ENCODE data around the gene SLC35B4. TPM values are rescaled to one million over a fixed set of nuclear protein-coding genes. Genes with fewer than 3 reads are reported as not detected.

The SLC35B4 gene
- total RNA-seq, 1 donor from 2014 or later, result 23.2 TPM

DNA sequence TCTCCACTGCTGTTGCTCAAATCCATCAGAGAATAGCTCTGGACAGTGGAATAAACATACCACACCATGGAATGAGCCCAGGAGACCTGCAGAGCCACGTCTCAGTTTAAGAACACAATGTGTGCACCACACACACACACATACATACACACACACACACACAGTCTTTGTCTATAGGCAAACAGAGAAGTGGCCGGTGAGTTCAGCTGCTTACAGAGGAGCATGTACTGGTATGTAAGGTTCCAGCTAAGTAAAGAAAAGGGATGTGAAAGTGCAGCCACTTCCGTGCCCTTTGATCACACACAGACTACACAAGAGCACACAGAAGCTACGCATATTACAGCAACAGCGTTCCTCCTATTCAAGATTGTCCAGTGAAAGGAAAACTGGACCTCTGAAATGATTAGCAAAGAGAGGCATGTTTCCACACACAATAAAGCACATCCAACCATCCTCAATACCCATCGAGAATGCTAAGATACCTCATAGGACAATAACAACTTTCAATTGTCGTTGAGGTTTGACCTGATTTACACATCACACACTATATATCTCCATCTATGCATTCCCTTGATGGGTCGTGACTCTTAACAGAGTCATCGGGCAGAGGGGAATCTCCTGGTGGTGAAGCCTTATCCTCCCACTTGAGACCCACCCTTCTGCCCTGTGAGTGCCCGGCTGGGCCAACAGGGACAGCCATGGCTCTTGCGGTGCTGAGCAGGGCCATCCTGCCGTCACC lies 23.6 kb downstream of the SLC35B4 start:
- Histone ChIP-seq H3K36me3 (ENCODE audit: insufficient read depth, low read length) (peaks cover 22% of the 10 kb centered on the region), H3K4me3 (ENCODE audit: insufficient read depth, low read depth, low read length) (no peak overlapping the region), H2AFZ (ENCODE audit: low read depth, low read length) (no peak overlapping the region), H3K4me2 (ENCODE audit: low read length) (no peak overlapping the region), H3K4me1 (ENCODE audit: insufficient read depth, low read length) (no peaks in the 10 kb centered on the region), H3K79me2 (ENCODE audit: insufficient read depth, low read length) (no peaks in the 10 kb centered on the region), H3K9ac (ENCODE audit: low read length) (no peak overlapping the region), H3K27me3 (ENCODE audit: insufficient read depth, low read length) (no peaks in the 10 kb centered on the region), H3K9me3 (ENCODE audit: insufficient read depth, low read depth, low read length) (no peaks in the 10 kb centered on the region), H3K27ac (ENCODE audit: low read depth, low read length) (no peak overlapping the region), H4K20me1 (ENCODE audit: insufficient read depth, low read length) (no peaks in the 10 kb centered on the region)
- no peak overlapping the region for H3K4me3 Mint-ChIP-seq (ENCODE audit: unreplicated experiment)
- H3K36me3 Mint-ChIP-seq (ENCODE audit: low read depth, unreplicated experiment), result peaks cover 19% of the 10 kb centered on the region
- no peaks in the 10 kb centered on the region for H3K9me3 Mint-ChIP-seq (ENCODE audit: unreplicated experiment)
- H3K27me3 Mint-ChIP-seq (ENCODE audit: low read depth, unreplicated experiment), result no peaks in the 10 kb centered on the region
- no peak for TF ChIP-seq EZH2 (IDR thresholded peaks at IDR 0.05; ENCODE audit: insufficient read depth, low read length)
- TF ChIP-seq, protein P1, sequence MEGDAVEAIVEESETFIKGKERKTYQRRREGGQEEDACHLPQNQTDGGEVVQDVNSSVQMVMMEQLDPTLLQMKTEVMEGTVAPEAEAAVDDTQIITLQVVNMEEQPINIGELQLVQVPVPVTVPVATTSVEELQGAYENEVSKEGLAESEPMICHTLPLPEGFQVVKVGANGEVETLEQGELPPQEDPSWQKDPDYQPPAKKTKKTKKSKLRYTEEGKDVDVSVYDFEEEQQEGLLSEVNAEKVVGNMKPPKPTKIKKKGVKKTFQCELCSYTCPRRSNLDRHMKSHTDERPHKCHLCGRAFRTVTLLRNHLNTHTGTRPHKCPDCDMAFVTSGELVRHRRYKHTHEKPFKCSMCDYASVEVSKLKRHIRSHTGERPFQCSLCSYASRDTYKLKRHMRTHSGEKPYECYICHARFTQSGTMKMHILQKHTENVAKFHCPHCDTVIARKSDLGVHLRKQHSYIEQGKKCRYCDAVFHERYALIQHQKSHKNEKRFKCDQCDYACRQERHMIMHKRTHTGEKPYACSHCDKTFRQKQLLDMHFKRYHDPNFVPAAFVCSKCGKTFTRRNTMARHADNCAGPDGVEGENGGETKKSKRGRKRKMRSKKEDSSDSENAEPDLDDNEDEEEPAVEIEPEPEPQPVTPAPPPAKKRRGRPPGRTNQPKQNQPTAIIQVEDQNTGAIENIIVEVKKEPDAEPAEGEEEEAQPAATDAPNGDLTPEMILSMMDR (IDR thresholded peaks at IDR 0.05; ENCODE audit: insufficient read depth, low read depth, low read length), result no peak
- H3K27ac Mint-ChIP-seq (ENCODE audit: unreplicated experiment), result no peak overlapping the region
- peaks cover 4% of the 10 kb centered on the region for H3K4me1 Mint-ChIP-seq (ENCODE audit: low read depth, unreplicated experiment)
- no peak for FAIRE-seq
- DNase-seq (ENCODE audit: low read depth), result no peak

DNA sequence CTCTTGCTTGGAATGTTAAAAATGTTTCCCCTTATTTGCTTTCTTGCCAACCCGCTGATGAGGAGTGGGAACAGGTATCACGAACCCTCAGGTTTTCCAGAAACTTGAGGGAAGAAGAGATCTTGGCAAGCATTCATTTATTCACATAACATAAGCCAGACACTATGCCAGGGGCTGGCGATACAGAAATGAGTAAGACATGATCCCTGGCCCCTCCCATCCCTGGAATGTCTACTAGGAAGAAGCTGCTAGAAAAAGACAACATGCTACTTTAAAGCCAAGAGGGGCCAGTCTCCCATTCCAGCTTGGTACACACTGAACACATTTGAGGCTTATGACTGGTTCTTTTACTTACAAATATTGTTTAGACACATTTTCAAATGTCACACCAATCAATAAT lies 26.4 kb downstream of the SLC35B4 start:
- Histone ChIP-seq H3K79me2 (ENCODE audit: insufficient read depth, low read length) (no peaks in the 10 kb centered on the region), H3K36me3 (ENCODE audit: insufficient read depth, low read length) (peaks cover 12% of the 10 kb centered on the region), H3K4me3 (ENCODE audit: insufficient read depth, low read depth, low read length) (no peak overlapping the region), H3K27ac (ENCODE audit: low read depth, low read length) (no peak overlapping the region), H3K27me3 (ENCODE audit: insufficient read depth, low read length) (peaks cover 3% of the 10 kb centered on the region), H4K20me1 (ENCODE audit: insufficient read depth, low read length) (no peaks in the 10 kb centered on the region), H3K4me2 (ENCODE audit: low read length) (no peak overlapping the region), H3K4me1 (ENCODE audit: insufficient read depth, low read length) (no peaks in the 10 kb centered on the region), H3K9me3 (ENCODE audit: insufficient read depth, low read depth, low read length) (no peaks in the 10 kb centered on the region), H2AFZ (ENCODE audit: low read depth, low read length) (no peak overlapping the region), H3K9ac (ENCODE audit: low read length) (no peak overlapping the region)
- H3K4me1 Mint-ChIP-seq (ENCODE audit: low read depth, unreplicated experiment), result peaks cover 4% of the 10 kb centered on the region
- no peaks in the 10 kb centered on the region for H3K27me3 Mint-ChIP-seq (ENCODE audit: low read depth, unreplicated experiment)
- TF ChIP-seq, protein P1 (IDR thresholded peaks at IDR 0.05; ENCODE audit: insufficient read depth, low read depth, low read length), result no peak
- TF ChIP-seq EZH2 (IDR thresholded peaks at IDR 0.05; ENCODE audit: insufficient read depth, low read length), result no peak
- DNase-seq (ENCODE audit: low read depth) (peak; percentile 13), FAIRE-seq (no peak)
- peaks cover 13% of the 10 kb centered on the region for H3K36me3 Mint-ChIP-seq (ENCODE audit: low read depth, unreplicated experiment)
- no peak overlapping the region for H3K4me3 Mint-ChIP-seq (ENCODE audit: unreplicated experiment)
- no peak overlapping the region for H3K27ac Mint-ChIP-seq (ENCODE audit: unreplicated experiment)
- H3K9me3 Mint-ChIP-seq (ENCODE audit: unreplicated experiment), result no peaks in the 10 kb centered on the region

DNA sequence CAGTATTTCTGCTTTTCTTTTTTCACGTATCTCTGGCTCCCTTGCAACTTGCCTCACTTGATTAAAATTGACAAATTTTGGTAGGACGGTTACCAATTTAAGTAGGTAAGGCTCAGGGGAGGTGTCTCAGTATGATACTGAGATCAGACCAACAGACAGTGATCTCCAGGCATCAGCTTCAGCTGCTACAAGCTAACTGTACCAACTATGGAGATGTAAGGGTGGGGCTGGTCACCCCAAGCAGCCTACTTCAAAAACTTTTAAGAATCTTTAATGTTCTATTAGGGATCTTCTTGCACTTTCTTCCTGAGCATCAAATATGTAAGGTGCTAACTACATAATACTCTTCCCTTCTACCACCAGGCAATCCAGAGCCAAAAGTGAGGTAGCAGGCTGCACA lies 26.9 kb downstream of the SLC35B4 start:
- peaks cover 11% of the 10 kb centered on the region for H3K36me3 ChIP-seq (ENCODE audit: insufficient read depth, low read length)
- no peaks in the 10 kb centered on the region for H3K9me3 Mint-ChIP-seq (ENCODE audit: unreplicated experiment)
- peaks cover 4% of the 10 kb centered on the region for H3K4me1 Mint-ChIP-seq (ENCODE audit: low read depth, unreplicated experiment)
- H3K27ac Mint-ChIP-seq (ENCODE audit: unreplicated experiment), result no peak overlapping the region
- no peak overlapping the region for H3K4me3 Mint-ChIP-seq (ENCODE audit: unreplicated experiment)
- H3K4me1 ChIP-seq (ENCODE audit: insufficient read depth, low read length), result no peaks in the 10 kb centered on the region
- peaks cover 9% of the 10 kb centered on the region for H3K36me3 Mint-ChIP-seq (ENCODE audit: low read depth, unreplicated experiment)
- H3K4me2 ChIP-seq (ENCODE audit: low read length), result no peak overlapping the region
- no peak overlapping the region for H3K27ac ChIP-seq (ENCODE audit: low read depth, low read length)
- peaks cover under 1% of the 10 kb centered on the region for H3K27me3 Mint-ChIP-seq (ENCODE audit: low read depth, unreplicated experiment)
- no peaks in the 10 kb centered on the region for H3K79me2 ChIP-seq (ENCODE audit: insufficient read depth, low read length)
- H3K4me3 ChIP-seq (ENCODE audit: insufficient read depth, low read depth, low read length), result no peak overlapping the region
- FAIRE-seq (no peak), DNase-seq (ENCODE audit: low read depth) (no peak)
- TF ChIP-seq, protein P1 (IDR thresholded peaks at IDR 0.05; ENCODE audit: insufficient read depth, low read depth, low read length), result no peak
- no peak for TF ChIP-seq EZH2 (IDR thresholded peaks at IDR 0.05; ENCODE audit: insufficient read depth, low read length)
- H3K9me3 ChIP-seq (ENCODE audit: insufficient read depth, low read depth, low read length), result no peaks in the 10 kb centered on the region
- peaks cover 7% of the 10 kb centered on the region for H3K27me3 ChIP-seq (ENCODE audit: insufficient read depth, low read length)
- no peak overlapping the region for H2AFZ ChIP-seq (ENCODE audit: low read depth, low read length)
- no peaks in the 10 kb centered on the region for H4K20me1 ChIP-seq (ENCODE audit: insufficient read depth, low read length)
- no peak overlapping the region for H3K9ac ChIP-seq (ENCODE audit: low read length)

Data from astrocyte (in vitro differentiated cells and primary cell).